ENCODE results near the gene NDUFC2.

- TF ChIP-seq CTCF (IDR thresholded peaks at IDR 0.05) (no peak), EP300 (IDR thresholded peaks at IDR 0.05) (no peak), POLR2A (IDR thresholded peaks at IDR 0.05) (no peak), POLR2AphosphoS5 (IDR thresholded peaks at IDR 0.05) (no peak)
Measured at GRCh38 chr11:78031629-78032028, 48.0 kb downstream of the NDUFC2 start.

Measured in stomach (tissue), 4 donors.